Measurements from ENCODE around the gene SYCP1.

DNA sequence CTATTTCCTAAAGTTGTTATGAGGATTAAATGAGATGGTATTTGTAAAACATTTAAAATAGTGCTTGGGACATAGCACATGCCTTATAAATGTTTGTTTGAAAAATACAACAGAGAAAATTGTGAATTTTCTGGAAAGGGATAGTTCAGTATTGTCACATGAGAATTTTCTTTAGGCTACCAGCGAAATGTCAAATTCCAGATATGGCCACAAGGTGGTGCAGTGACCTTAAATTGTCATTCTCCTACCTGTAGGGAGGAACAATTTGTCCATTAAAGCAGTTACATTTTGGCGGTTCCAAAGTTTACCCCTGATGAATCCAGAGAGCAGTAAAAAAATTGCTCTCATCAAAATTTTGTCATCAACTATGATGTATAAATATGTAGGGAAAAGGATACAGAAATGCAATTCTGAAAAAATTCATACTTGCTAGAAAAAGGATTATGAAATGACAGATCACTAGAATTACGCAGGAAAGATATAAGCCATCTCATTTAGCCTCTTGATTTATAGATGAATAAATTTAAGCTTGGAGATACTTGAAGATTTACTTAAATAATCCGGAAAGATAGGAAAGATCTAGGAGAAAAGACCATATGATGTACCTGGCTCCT is 124.7 kb downstream of the SYCP1 start:
- TF ChIP-seq, protein P1, sequence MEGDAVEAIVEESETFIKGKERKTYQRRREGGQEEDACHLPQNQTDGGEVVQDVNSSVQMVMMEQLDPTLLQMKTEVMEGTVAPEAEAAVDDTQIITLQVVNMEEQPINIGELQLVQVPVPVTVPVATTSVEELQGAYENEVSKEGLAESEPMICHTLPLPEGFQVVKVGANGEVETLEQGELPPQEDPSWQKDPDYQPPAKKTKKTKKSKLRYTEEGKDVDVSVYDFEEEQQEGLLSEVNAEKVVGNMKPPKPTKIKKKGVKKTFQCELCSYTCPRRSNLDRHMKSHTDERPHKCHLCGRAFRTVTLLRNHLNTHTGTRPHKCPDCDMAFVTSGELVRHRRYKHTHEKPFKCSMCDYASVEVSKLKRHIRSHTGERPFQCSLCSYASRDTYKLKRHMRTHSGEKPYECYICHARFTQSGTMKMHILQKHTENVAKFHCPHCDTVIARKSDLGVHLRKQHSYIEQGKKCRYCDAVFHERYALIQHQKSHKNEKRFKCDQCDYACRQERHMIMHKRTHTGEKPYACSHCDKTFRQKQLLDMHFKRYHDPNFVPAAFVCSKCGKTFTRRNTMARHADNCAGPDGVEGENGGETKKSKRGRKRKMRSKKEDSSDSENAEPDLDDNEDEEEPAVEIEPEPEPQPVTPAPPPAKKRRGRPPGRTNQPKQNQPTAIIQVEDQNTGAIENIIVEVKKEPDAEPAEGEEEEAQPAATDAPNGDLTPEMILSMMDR (conservative IDR thresholded peaks at IDR 0.05): peak; percentile 96
- no peak for TF ChIP-seq EZH2 (IDR thresholded peaks at IDR 0.05; ENCODE audit: low read depth)

All from PC-9 (cell line).